Measurements from ENCODE around the gene HS1BP3.

HS1BP3 gene

DNA sequence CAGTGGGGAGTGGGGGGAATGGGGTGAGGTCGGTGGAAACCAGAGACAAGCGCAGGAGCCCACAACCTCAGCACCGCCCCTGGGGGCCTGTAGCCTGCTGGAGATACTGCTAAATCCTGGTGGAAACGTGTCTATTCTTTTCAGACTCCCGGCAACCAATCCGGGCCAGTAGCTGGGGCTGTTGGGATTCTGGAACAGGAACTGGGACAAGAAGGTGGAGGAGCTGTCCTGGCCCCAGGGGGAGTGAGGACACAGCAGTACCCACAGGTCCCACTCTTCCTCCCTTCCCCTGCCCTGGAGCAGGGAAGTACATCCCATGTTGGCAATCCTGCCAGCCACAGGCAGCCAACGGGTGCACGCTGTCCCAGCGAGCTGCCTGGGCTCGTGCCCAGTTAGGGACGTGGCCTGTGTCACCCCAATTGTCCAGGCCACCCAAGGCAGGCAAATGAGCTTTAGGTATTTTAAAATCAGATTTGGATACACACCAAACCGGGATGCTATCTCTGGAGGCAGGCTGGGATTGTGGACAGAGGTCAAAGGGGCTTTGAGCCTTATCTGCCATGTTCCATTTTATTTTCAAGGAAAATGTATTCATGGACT, 51.8 kb downstream of the HS1BP3 start:
- H3K4me3 ChIP-seq (ENCODE audit: low read depth, low read length) = no peak overlapping the region
- TF ChIP-seq, protein P1, sequence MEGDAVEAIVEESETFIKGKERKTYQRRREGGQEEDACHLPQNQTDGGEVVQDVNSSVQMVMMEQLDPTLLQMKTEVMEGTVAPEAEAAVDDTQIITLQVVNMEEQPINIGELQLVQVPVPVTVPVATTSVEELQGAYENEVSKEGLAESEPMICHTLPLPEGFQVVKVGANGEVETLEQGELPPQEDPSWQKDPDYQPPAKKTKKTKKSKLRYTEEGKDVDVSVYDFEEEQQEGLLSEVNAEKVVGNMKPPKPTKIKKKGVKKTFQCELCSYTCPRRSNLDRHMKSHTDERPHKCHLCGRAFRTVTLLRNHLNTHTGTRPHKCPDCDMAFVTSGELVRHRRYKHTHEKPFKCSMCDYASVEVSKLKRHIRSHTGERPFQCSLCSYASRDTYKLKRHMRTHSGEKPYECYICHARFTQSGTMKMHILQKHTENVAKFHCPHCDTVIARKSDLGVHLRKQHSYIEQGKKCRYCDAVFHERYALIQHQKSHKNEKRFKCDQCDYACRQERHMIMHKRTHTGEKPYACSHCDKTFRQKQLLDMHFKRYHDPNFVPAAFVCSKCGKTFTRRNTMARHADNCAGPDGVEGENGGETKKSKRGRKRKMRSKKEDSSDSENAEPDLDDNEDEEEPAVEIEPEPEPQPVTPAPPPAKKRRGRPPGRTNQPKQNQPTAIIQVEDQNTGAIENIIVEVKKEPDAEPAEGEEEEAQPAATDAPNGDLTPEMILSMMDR (IDR thresholded peaks at IDR 0.05; ENCODE audit: insufficient read depth, low read depth, low read length, missing control alignments) = no peak
- DNase-seq (ENCODE audit: low read depth) = no peak

DNA sequence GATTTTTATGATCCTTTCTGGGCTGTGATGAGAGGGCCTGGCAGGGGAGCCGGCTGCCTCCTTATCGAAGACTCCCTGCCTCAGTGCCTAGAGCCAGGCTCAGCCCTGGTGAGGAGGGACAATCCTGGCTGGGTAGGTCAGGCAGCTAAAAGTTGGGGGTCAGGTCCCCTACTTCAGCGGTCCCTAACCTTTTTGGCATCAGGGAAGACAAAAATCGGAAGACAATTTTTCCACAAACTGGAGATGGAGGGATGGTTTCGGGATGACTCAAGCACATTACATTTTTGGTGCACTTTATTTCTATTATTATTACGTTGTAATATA, 53.1 kb downstream of the HS1BP3 start:
- TF ChIP-seq, protein P1 (IDR thresholded peaks at IDR 0.05; ENCODE audit: insufficient read depth, low read depth, low read length, missing control alignments) = no peak
- DNase-seq (ENCODE audit: low read depth) = no peak
- H3K4me3 ChIP-seq (ENCODE audit: low read depth, low read length) = no peak overlapping the region

DNA sequence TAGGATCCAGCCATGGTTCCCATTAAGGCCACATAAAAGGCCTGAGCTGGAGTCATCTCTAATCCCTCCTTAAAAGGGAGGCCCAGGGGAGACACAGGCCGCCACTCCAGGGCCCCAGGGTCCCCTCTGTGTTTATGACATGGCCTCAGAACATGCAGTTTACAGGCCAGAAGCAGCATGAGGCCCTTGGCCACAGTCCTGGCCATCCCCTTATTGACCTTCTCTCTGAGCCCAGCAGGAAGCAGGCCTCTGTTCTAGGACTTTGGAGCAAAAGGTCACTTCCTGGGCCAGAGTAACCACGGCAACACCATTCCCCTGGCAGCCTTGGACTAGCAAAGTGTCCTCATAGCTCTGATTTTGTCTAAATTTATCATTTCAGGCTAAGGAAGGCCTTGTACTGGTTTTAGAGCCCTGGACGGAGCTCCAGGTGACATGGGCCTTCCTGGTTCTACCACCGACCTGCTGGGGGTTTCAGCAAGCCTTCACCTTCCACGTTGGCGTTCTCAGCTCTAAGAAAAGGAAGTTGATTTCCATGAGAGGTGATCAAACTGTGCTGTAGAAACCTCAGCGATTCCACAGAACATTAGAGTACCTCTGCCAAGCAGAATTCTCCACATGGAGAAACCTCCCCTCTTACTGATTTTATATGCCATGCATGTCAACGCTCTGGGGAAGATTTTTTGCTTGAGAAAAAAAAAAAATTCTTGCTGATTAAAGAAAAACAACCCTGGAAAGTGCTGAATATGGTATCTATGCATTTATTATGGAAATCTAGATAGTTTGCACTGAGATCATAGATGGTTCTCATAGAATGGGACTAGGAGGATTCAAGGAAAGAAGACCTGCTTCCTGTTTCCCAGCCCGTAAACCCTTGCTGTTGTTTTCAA, 53.7 kb downstream of the HS1BP3 start:
- TF ChIP-seq, protein P1 (IDR thresholded peaks at IDR 0.05; ENCODE audit: insufficient read depth, low read depth, low read length, missing control alignments) = no peak
- DNase-seq (ENCODE audit: low read depth) = no peak
- H3K4me3 ChIP-seq (ENCODE audit: low read depth, low read length) = no peak overlapping the region

DNA sequence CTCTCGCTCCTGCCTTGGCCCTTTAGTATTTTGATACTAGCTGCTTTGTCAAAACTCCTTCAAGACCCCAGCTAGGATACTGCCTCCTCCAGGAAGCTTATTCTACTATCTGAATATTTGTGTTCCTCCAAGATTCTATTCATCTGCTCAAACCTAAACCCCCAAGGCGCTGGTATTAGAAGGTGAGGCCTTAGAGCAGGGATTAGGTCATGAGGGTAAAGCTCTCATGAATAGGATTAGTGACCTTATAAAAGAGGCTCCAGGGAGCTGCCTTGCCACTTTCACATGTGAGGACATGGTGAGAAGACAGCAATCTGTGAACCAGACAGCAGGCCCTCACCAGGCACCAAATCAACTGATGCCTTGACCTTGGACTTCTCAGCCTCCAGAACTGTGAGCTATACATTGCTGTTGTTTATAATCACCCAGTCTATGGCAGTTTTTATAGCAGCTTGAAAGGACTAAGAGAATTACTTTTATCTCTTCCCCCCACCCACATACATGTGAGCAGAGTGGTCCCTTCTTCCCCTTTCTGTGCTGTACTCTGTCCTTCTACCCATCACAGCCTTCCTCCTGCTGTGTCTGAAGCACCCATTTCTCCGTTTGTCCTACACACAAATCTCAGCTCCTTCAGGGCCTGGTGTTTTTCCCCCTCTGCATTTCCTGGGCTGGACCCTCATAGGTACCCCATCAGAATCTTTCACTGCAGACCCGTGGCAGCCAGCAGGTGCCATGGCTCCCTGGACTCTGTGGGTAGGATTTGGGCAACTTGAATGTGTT, 54.5 kb downstream of the HS1BP3 start:
- TF ChIP-seq, protein P1 (IDR thresholded peaks at IDR 0.05; ENCODE audit: insufficient read depth, low read depth, low read length, missing control alignments) = no peak
- no peak overlapping the region for H3K4me3 ChIP-seq (ENCODE audit: low read depth, low read length)
- no peak for DNase-seq (ENCODE audit: low read depth)

DNA sequence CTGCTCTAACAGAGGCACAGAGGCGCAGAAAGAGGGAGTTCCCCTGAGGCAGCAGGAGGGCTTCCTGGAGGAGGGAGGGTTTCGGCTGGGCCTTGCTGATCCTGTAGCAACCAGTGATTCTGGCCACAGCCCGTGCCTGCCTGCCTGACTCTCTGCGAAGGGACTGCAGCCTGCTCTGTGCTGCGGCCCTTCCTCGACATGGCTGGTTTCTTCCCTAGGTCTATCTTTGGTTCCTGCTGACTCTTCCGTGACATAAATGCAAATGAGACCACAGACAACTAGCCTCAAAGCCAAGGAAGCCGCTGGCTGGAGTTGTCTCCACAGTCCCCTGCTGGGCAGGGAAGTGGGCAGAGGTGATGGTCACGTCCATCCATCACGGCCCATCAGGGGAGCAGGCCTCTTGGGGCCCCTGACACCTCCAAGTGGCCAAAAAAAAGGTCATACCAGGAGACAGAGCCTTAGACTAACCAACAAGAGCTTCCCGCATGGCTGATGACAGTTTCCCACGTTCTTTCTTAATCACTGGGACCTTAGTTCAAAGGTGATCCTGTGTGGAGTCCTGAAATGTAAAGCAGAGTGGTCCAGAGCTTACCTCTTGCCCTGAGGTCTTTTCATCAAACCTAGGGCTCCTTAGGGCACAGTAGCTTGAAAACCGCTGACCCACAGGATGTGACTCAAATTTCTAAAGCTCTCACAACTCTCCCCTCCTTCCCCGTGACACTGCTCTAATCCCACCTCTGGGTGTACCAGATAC, 55.3 kb downstream of the HS1BP3 start:
- TF ChIP-seq, protein P1 (IDR thresholded peaks at IDR 0.05; ENCODE audit: insufficient read depth, low read depth, low read length, missing control alignments) = no peak
- DNase-seq (ENCODE audit: low read depth) = peak; percentile 90
- peak overlapping the region; percentile 30 for H3K4me3 ChIP-seq (ENCODE audit: low read depth, low read length)

DNA sequence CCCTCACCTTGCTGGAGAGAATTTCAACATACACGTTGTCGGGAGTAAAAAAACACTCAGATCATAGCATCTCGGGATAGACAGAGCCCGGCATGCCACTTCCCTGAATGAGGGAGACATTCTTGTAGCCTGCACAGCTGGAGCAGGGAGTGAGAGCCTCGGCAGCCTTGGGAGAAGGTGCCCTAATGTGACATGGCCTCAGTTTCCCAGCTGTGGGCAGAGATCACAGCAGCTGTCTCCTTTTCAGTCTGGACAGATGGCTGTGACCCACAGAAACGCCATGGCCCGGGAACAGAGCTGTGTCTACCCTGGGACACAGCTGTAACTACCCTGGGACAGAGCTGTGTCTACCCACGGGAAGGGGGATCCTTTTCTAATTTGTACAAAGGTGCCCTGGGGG, 55.9 kb downstream of the HS1BP3 start:
- DNase-seq (ENCODE audit: low read depth) = no peak
- TF ChIP-seq, protein P1 (IDR thresholded peaks at IDR 0.05; ENCODE audit: insufficient read depth, low read depth, low read length, missing control alignments) = no peak
- peak overlapping the region; percentile 30 for H3K4me3 ChIP-seq (ENCODE audit: low read depth, low read length)

Measured in GM12865 (cell line).